Astrocyte (in vitro differentiated cells and primary cell): ENCODE results near the gene SLC38A8.

Source experiments
- CTCF ChIP-seq: IDR thresholded peaks from 2 replicates; pipeline ENCODE4 v1.5.1; 2011; ENCODE audit warnings: low read depth, mild to moderate bottlenecking, inconsistent platforms, low read length, moderate library complexity; ENCODE audit not compliant: insufficient read depth
- EZH2 ChIP-seq: IDR thresholded peaks from 2 replicates; pipeline ENCODE4 v1.6.1; 2012; ENCODE audit warnings: mild to moderate bottlenecking, low read length, inconsistent platforms; ENCODE audit not compliant: insufficient read depth

- TF ChIP-seq EZH2, result no peak
- TF ChIP-seq CTCF, result no peak
These were observed 45.0 kb upstream of the SLC38A8 start for GRCh38 chr16:84087466-84088151.
